NCI-H82 treated with DMSO at 0.1 percent for 48 hours (cell line): ENCODE results near the gene NEB.
"Not testable (repeated sequence)": the region's sequence is repeated elsewhere in the genome, so short reads cannot be mapped to it uniquely, and the experiment has no call there.

ENCODE experiments used
- DNase-seq: peaks from one replicate; lab custom pipeline; 2025; ENCODE audit not compliant: unreplicated experiment; lab: John Stamatoyannopoulos, UW

Gene NEB

DNA sequence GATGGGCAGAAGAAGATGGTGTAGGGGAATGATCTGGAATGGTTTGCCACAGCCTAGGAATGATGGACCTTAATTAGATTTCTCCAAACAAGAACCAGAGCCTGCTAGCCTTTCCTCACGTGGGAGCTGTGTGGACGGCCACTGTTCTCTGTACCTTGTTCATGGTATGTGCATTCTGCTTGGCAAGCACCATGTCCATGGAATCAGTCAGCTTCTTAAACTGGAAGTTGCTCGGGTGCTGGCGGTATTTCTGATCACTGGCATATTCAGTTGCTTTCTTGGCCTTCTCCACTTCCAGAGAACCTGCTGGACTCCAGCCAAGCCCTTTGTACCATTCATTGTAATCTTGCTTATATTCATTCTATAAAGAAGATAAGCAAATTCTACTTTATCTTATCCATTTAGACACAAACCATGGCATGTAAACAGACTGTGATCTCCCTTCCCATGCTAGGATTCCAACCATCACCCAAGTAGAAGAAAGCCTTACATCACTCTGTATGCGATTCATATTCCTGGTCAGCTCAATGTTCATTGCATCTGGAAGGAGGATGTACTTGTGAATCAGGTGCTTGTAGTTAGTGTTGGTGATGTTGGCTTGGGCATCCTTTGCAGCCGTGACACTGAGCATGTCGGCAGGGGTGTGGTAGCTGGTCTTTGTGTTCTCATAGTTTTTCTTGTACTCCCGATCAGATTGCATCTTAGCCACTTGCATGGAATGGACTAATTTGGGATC, 78.4 kb downstream of the NEB start:
- no peak for DNase-seq

DNA sequence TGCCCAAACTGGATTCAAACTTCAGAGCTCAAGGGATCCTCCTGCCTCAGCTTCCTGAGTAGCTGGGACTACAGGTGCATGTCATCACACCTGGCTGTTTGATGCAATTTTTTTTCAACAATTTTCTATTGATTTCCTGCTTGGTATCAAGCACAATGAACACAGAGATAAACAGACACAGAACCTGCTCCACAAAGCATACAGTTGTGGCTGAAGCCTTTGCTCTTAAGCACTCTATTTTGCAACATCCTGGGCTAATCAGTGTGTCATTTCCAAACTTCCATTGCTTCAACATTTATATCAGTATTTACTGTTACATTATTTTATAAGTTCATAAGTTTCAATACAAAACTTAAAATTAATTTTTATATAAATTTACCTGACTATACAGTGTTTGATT, 79.4 kb downstream of the NEB start:
- no peak for DNase-seq

DNA sequence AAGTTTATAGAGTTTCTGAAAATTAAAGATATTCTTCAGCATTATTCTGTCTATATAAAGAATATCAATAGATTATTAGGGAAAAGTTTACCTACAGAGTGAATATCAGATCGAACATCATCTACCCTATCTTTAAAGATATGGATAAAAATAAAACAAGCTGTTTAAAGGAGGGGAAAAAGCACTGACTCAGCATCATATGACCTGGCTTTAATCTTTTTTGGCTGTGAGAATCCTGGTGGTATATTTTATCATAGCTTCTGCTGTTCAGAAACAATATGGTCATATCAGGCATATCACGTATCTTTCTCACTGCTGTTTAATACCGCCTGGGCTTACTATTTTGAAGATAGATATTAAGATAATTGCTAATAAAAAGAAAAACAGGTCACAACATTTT, 80.2 kb downstream of the NEB start:
- no peak for DNase-seq

DNA sequence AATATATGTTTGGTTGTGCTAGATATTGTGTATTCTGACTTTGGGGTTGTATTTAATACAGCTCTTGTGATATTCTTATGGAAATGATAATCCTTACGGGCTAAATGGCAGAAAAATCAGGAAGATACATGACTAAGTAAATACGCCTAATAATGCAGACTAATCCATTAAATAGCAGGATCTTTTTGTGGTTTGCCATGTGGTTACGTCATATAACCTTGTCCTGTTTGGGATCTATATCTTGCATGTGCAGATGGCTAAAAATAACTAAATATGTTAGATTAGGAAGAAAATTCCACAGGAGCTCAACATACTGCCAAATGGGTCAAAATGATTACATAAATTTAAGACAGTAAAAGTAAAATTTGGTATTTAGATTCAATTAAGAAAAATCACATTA, 83.0 kb downstream of the NEB start:
- no peak for DNase-seq

DNA sequence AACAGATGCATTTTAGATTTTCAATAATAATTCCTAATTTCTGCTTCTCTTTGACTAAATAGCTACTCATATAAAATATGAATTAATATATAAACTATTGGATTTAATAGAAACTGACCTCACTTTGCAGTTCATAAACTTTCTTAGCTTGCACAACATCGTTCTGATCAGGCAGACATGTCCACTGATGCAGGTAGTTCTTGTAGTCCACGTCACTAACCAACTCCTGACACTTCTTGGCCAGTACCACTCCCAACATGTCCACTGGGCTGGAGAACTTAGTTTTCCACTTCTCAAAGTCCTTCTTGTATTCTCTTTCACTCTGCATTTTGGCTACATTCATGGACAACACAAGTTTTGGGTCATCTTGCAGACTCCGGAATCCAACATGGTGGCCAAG, 83.8 kb downstream of the NEB start:
- no peak for DNase-seq

DNA sequence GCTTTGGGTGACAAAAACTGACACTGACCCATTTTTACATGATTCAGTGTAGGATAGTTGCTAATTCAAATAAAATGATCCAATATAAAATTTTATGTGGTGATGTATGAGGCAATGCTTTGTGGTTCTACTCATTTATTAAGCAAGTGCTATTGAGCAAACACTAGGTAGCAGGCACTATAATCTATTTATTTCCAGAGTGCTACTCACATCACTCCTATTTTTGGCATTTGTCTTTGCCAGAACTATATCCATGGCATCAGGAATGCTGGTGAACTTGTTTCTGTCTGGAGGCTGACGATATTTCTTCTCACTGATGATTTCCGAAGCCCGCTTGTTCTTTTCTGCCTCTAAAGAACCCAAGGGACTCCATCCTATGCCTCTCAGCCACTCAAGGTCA, 84.3 kb downstream of the NEB start:
- DNase-seq: no peak

DNA sequence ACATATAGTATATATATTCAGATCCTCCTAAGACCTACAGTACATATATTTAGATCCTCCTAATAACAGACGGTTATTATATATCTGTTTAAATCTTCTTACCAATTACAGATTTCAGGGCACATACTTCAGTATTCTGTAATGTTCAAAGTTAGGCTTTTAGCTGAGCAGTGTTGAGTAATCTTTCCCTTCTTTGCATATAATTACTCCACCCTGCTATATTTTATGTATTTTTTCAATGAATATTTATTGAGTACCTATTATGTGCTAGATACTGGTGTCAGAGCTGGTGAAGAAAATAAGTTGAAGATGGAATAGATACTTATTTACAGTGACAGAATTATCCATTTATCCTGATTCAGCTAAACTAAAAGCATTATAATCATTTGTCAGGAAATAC, 84.9 kb downstream of the NEB start:
- no peak for DNase-seq

DNA sequence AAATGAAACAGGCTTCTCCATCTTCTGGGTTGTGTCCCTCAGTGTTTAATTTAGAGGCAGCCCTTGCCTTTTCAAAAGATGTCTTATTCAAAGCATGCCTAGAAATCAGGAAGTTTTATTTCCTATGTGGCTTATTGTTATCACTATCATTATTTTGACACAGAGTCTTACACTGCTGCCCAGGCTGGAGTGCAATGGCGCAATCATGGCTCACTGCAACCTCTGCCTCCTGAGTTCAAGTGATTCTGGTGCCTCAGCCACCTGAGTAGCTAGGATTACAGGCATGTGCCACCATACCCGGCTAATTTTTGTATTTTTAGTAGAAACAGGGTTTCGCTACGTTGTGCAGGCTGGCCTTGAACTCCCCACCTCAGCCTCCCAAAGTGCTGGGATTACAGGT, 87.8 kb downstream of the NEB start:
- not testable (repeated sequence) for DNase-seq

DNA sequence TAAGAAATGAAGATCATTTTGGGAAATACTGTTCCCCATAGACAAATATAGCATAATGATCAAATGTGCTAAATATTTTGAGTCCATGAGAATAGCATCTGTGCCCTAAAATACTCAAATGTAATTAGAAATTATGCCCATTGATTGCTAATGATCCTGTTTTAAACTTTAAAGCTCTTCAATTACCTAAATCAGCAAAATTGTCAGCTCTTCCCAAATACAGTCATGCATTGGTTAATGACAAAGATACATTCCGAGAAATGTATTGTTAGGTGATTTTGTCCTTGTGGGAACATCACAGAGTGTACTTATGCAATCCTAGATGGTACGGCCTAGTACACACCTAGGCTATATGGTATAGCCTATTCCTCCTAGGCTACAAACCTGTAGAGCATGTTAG, 89.7 kb downstream of the NEB start:
- DNase-seq: no peak

DNA sequence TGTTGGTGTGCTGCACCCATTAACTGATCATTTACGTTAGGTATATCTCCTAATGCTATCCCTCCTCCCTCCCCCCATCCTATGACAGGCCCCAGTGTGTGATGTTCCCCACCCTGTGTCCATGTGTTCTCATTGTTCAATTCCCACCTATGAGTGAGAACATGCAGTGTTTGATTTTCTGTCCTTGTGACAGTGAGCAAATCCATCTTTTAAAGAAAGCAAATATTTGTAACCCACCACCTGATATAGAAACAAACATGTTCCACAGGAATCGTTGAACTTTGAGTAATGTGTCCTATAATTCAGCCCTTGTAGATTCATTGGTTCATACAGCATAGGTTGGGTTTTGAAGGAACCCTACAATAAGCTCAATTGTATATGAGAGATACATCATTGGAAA, 92.4 kb downstream of the NEB start:
- not testable (repeated sequence) for DNase-seq

DNA sequence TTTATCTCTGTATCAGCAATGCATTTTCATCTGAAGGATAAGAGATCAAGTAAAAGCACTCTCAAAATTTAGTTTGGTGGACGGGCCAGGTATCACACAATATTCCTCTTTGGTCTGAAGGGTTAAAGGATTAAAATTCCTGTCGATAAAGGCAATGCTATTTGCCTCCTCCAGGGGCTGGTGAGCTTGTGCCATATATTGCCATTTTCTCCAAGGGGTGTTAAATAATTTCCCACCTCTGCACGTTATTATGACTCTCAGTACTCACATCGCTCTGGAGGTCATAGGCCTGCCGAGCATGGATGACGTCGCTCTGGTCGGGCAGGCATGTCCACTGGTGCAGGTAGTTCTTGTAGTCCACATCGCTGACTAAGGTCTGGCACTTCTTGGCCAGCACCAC, 94.2 kb downstream of the NEB start:
- no peak for DNase-seq

DNA sequence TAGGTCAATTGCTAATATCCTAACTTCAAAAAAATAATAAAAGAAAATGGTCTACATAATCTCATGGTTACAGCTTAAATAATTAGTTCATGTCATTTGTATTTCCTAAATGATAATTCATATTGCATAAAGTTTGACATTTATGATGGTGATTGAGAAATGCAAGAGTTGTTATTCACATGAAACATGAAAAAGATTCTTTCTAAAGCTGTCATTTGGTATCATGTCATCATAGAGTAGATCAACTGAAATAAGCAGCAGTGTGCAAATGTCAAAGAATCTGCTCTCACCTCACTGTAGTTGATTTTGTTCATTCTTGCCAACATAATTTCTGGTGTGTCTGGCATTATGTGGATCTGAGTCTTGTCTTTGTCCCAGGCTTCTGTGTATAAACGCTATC, 95.3 kb downstream of the NEB start:
- no peak for DNase-seq

DNA sequence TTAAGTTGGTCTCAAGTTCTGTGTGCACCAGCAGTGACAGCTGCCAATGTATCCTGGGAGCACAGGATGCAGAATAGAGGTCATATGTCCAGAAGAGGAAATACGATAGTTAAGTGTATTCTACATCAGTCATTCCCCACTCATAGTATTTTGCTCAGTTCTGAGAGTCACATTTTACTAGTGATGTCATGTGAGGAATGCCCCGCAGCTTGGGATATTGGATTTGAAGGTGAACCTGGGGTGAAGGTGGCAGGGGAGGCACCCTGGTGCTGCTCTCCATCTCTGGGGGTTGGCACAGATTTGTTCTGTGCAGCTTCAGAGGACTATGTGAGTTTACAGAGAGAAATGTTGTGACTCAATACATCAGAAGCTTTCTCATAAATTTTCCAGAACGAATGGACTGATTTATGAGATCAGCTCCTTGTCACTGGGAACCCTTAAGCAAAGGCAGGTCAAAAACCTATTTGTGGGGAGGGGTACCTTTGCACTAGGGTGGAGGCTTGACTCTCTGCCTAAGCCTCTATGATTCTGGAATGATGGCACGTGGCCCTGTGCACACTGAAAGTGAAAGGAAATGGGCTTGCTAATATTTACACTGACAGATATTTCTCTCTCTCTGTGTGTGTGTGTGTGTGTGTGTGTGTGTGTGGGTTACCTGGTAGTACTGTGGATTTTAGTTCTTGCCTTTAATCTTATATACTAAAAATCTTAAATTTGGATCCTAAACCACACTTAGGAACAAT, 95.9 kb downstream of the NEB start:
- DNase-seq: no peak

DNA sequence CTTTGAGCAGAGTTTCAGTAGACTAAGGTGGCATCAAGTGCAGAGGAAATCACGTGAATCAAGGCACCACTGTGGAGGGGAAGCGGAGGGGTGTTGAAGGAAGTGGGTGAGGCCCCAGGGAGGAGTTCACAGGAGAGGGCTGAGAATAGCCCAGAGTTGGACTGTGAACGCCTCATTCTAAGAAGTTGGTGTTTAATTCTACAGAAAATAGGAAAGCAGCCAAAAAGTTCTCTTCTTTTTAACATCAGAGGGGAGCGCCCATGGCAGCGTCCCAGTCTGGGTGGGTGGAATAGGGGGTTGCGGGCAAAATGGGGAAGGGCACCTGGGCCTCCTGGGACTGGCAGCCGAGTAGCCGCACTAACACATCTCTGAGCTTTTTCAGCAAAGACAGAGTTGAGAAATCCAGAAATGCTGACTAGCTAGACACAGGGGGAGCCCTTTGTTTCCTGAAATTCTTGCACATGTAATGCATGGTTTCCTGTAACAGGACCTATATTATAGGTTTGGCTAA, 97.0 kb downstream of the NEB start:
- DNase-seq: no peak

DNA sequence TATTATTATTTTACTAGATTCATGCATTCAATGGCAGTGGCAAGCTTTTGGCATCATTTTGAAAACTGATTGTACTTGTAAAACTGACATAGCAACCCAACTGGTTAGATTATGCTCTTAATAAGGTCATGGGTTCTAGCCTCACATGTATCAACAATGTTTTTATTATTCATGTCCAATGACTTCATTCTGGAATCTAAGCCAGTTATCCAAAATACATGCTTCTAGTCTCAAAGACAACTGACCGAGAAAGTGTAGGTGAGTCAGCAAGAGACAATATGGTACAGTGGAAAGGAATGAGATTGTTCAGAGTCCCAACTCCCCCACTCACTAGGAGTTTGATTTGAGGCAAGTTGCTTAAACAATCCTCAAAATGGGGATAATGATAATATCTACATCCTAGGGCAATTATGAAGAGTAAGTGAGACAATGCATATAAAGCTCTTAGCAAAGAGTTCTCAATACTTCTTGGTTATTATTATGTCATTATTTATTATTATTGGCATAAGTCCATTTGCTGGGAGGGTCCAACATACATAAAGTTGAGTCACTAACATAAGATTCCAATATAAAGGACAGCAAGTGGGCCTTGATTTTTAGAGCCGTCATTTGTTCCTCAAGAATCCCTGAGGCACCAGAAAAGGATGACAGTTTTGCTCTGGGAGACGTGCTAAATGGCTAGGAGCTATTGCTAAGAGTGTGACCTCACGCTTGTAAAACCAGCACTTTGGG, 99.4 kb downstream of the NEB start:
- no peak for DNase-seq

DNA sequence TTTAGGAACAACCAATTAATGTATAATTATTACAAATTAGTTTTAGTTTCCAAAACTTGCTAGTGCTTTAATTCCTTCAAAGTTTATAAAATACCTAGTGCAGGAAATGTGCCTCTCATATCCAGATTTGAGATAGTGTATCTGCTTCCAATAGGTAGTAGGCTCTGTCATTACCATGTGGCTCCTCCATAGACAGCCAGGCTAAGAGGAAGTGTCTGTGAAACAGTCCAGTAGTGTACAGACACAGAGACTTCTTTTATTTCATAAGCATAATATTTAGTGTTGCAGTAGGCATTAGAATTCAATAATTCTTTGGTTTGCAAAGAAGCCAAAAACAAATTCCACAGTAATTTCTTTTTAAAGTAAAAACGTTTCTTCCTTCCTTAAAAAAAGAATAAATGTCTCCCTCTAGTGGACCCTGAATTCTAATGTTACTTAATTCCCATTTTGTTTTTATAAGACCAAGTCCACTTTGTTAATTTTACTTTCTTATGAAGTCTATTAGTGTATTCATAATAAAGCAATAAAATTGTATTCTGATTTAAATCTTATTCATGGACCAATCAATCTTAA, 101.2 kb downstream of the NEB start:
- no peak for DNase-seq

DNA sequence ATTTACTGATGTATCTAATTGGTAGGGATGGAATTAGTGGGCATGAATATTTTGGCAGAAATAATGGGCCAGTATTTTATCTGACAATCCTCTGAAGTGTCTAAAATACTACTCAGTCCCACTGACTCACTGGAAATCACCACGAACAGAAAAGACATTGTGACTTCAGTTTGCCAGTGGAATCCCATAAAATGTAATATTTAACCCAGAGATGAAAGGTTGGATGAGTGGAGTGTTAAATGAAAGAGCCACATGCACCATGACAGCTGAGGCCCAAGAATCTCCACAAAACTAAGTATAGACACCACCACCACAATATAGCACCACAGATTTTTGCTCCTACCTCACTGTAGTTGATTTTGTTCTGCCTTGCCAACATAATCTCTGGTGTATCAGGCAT, 103.9 kb downstream of the NEB start:
- DNase-seq: no peak

DNA sequence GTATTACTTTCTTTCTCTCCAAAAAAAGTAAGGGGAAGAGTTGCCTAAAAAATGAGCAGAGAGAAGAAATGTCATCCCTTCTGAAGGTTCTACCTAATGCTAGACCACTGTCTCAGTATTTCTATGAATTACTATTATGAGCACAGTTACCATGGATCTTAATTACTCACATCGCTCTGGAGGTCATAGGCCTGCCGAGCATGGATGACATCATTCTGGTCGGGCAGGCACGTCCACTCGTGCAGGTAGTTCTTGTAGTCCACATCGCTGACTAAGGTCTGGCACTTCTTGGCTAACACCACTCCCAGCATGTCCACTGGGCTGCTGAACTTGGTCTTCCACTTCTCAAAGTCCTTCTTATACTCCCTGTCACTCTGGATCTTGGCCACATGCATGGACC, 106.9 kb downstream of the NEB start:
- DNase-seq: no peak

DNA sequence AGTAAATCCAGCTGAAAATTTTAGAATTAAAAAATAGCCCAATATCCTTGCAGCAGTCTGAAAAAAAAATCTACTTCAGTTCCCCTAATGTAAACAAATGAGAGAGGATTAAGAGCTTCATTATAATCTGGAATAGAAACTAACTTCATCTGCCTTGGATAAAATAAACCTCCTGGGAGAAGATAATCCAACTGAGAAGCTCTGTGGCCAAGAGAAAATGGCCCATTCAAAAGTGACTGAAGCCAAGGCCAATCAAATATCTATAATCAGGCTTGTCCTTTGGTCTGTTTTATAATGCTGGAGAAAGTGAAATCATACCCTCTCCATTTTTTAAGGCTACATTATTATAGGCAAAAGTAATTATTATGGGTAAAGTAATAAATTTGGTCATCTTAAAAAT, 110.0 kb downstream of the NEB start:
- peak; percentile 80 for DNase-seq

DNA sequence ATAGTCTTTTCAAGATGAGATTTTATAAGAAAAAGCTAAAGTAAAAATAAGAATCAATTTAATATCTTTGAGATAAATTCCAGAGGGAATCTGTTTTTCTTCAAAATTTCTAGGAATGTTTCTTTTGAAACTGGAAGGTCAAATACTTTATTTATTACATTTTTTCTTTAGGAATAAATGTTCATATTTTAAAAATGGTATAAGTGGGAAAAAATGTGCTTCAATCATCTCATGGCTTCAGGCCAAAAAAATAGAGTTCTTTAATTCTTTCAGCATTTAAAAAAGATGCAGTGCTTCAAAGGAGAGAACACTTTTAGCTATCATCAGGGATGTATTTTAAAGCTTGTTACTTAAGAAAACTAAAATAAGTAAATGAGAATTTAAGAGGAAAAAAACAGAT, 110.6 kb downstream of the NEB start:
- DNase-seq: no peak

DNA sequence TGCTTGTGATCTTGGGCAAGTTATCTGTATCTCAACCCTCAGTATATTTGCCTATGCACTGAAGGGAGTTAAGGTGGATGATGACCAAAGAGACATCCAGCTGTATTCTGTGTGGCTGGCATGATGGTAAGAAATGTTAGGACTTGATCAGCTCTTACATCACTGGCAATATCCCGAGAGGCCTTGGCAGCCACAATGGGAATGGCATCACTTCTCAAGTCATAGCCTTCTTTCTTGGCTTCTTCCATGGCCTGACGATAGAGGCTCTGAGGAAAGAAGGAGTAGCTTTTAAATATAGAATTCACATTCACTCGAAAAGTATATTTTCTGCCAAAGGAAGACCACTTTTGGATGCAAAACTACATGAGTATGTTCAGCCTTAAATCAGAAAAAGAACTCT, 113.5 kb downstream of the NEB start:
- DNase-seq: no peak
